H1 (cell line): ENCODE results near the gene RPS6KA2. TPM values are rescaled to one million over a fixed set of nuclear protein-coding genes. Genes with fewer than 3 reads are reported as not detected.

Experiments
- CTCF ChIA-PET: fragments of 300-600 bp; sonication (Branson Sonifier 250); formaldehyde crosslinking; loops from one replicate; lab custom pipeline; 2021; ENCODE audit not compliant: partially characterized antibody; lab: Charles Lee
- POLR2A ChIA-PET: fragments of 300-600 bp; sonication (Branson Sonifier 250); formaldehyde crosslinking; loops from one replicate; lab custom pipeline; 2021; ENCODE audit warnings: inconsistent platforms; ENCODE audit not compliant: partially characterized antibody; lab: Charles Lee
- DNase-seq, 2 experiments: peaks; one replicate each; pipeline versions ENCODE4 v3.0.0 to v3.0.0-alpha.2; 2010 to 2022; ENCODE audit warnings: low spot score in 2 of 2, low read depth in 1 of 2, mixed read lengths in 1 of 2
- FAIRE-seq: peaks from 2 replicates; lab custom pipeline; 2011; peaks lifted over from hg19 to GRCh38; lab: Jason Lieb, UNC
- H2AFZ ChIP-seq: 2 replicates; pipeline ENCODE4 v1.8.1; 2012; ENCODE audit warnings: low read length, inconsistent platforms
- H2AK5ac ChIP-seq: 2 replicates; pipeline ENCODE4 v1.6.1; 2013; ENCODE audit warnings: low read depth, low read length
- H2BK120ac ChIP-seq: replicated peaks from 2 replicates; pipeline ENCODE3; 2013; ENCODE audit warnings: low read depth, low read length, inconsistent platforms
- H2BK12ac ChIP-seq: 2 replicates; pipeline ENCODE4 v1.6.1; 2013; ENCODE audit warnings: low read depth, low read length
- H2BK15ac ChIP-seq: 2 replicates; pipeline ENCODE4 v1.6.1; 2013; ENCODE audit warnings: low read length
- H2BK20ac ChIP-seq: 2 replicates; pipeline ENCODE4 v1.6.1; 2013; ENCODE audit warnings: low read length
- H2BK5ac ChIP-seq: 2 replicates; pipeline ENCODE4 v1.6.1; 2013; ENCODE audit warnings: low read depth, low read length
- H3K14ac ChIP-seq: 2 replicates; pipeline ENCODE4 v1.6.1; 2013; ENCODE audit warnings: inconsistent platforms; ENCODE audit not compliant: insufficient read length
- H3K18ac ChIP-seq: 2 replicates; pipeline ENCODE4 v1.6.1; 2013; ENCODE audit warnings: low read length; ENCODE audit errors: extremely low read depth
- H3K23ac ChIP-seq: 2 replicates; pipeline ENCODE4 v1.6.1; 2013; ENCODE audit warnings: inconsistent platforms; ENCODE audit not compliant: insufficient read length
- H3K23me2 ChIP-seq: 2 replicates; pipeline ENCODE4 v1.6.1; 2013; ENCODE audit warnings: low read depth, low read length
- H3K27ac ChIP-seq: 2 replicates; pipeline ENCODE4 v1.6.1; 2011; ENCODE audit warnings: low read depth, low read length, inconsistent platforms
- H3K27me3 ChIP-seq, 4 experiments: replicated peaks in 1 of 4; 1 replicate in 1 of 4; 2 replicates in 3 of 4; pipeline versions ENCODE4 v1.6.1 to v1.8.1; 2011 to 2013; ENCODE audit warnings: low read length in 3 of 4, mild to moderate bottlenecking in 3 of 4, inconsistent platforms in 2 of 4, mixed read lengths in 2 of 4, moderate library complexity in 1 of 4; ENCODE audit not compliant: control insufficient read depth in 3 of 4, insufficient read depth in 3 of 4; ENCODE audit errors: extremely low read depth in 1 of 4
- H3K36me3 ChIP-seq, 4 experiments: 2 replicates each; pipeline versions ENCODE4 v1.6.1 to v1.8.1; 2011 to 2013; ENCODE audit warnings: mild to moderate bottlenecking in 4 of 4, low read length in 3 of 4, moderate library complexity in 2 of 4, control low read depth in 1 of 4, inconsistent platforms in 1 of 4; ENCODE audit not compliant: insufficient read depth in 4 of 4, control insufficient read depth in 2 of 4
- H3K4ac ChIP-seq: replicated peaks from 2 replicates; pipeline ENCODE3; 2013; ENCODE audit warnings: low read length, low read depth, mixed read lengths, inconsistent platforms; ENCODE audit not compliant: insufficient read length
- H3K4me1 ChIP-seq, 4 experiments: replicated peaks in 1 of 4; 1 replicate in 1 of 4; 2 replicates in 3 of 4; pipeline versions ENCODE4 v1.6.1 to v1.8.1; 2011 to 2013; ENCODE audit warnings: low read length in 3 of 4, inconsistent platforms in 2 of 4, mixed read lengths in 1 of 4; ENCODE audit not compliant: insufficient read depth in 4 of 4, control insufficient read depth in 3 of 4
- H3K4me2 ChIP-seq, 2 experiments: 2 replicates each; pipeline versions ENCODE4 v1.6.1 to v1.8.1; 2011 to 2013; ENCODE audit warnings: low read depth in 2 of 2, low read length in 2 of 2, control low read depth in 1 of 2, inconsistent platforms in 1 of 2, mild to moderate bottlenecking in 1 of 2; ENCODE audit not compliant: insufficient read depth in 1 of 2
- H3K4me3 ChIP-seq, 4 experiments: fragments of 200-600, 300-600 bp in 1 of 4; sonication (generic), shearing (Covaris generic), sonication (Bioruptor Twin) in 1 of 4; 2 replicates each; pipeline versions ENCODE4 v1.5.1 to v1.8.1; 2011 to 2016; ENCODE audit warnings: low read length in 4 of 4, low read depth in 3 of 4, control low read depth in 2 of 4, inconsistent platforms in 2 of 4, mild to moderate bottlenecking in 2 of 4, mixed read lengths in 1 of 4, moderate library complexity in 1 of 4; ENCODE audit not compliant: insufficient read depth in 2 of 4; ENCODE audit errors: extremely low read depth in 1 of 4
- H3K56ac ChIP-seq: replicated peaks from 2 replicates; pipeline ENCODE3; 2013; ENCODE audit warnings: low read depth, mild to moderate bottlenecking, mixed read lengths, low read length, inconsistent platforms; ENCODE audit not compliant: insufficient read length
- H3K79me1 ChIP-seq: 2 replicates; pipeline ENCODE4 v1.6.1; 2013; ENCODE audit warnings: low read depth, low read length, control low read depth
- H3K79me2 ChIP-seq, 2 experiments: 2 replicates each; pipeline versions ENCODE4 v1.6.1 to v1.8.1; 2012 to 2013; ENCODE audit warnings: low read length in 2 of 2, mild to moderate bottlenecking in 2 of 2, inconsistent platforms in 1 of 2; ENCODE audit not compliant: insufficient read depth in 2 of 2, control insufficient read depth in 1 of 2
- H3K9ac ChIP-seq, 4 experiments: replicated peaks in 1 of 4; 1 replicate in 1 of 4; 2 replicates in 3 of 4; pipeline versions ENCODE4 v1.6.1 to v1.8.1; 2011 to 2013; ENCODE audit warnings: low read depth in 3 of 4, low read length in 3 of 4, control low read depth in 2 of 4, mild to moderate bottlenecking in 2 of 4, moderate library complexity in 2 of 4, inconsistent platforms in 1 of 4; ENCODE audit errors: extremely low read depth in 1 of 4
- H3K9me3 ChIP-seq, 2 experiments: 2 replicates each; pipeline versions ENCODE4 v1.6.1 to v1.8.1; 2012 to 2013; ENCODE audit warnings: mild to moderate bottlenecking in 2 of 2, moderate library complexity in 2 of 2, control low read depth in 1 of 2, inconsistent platforms in 1 of 2, low read depth in 1 of 2, low read length in 1 of 2, mixed read lengths in 1 of 2; ENCODE audit not compliant: insufficient read depth in 2 of 2
- H4K20me1 ChIP-seq, 2 experiments: replicated peaks in 1 of 2; 2 replicates each; pipeline versions ENCODE3 to v1.8.1; 2011 to 2013; ENCODE audit warnings: inconsistent platforms in 2 of 2, low read length in 2 of 2, mild to moderate bottlenecking in 1 of 2; ENCODE audit not compliant: insufficient read depth in 2 of 2, control insufficient read depth in 1 of 2
- H4K5ac ChIP-seq: 2 replicates; pipeline ENCODE4 v1.6.1; 2013; ENCODE audit warnings: low read length, low read depth, mixed read lengths, inconsistent platforms; ENCODE audit not compliant: insufficient read length
- H4K8ac ChIP-seq: 2 replicates; pipeline ENCODE4 v1.8.0; 2013; ENCODE audit warnings: mild to moderate bottlenecking, moderate library complexity, low read length, inconsistent platforms; ENCODE audit not compliant: insufficient read depth; ENCODE audit errors: extremely low read depth
- H4K91ac ChIP-seq: replicated peaks from 2 replicates; pipeline ENCODE3; 2013; ENCODE audit warnings: low read length, mixed read lengths, inconsistent platforms; ENCODE audit not compliant: insufficient read length
- BCL11A ChIP-seq, 2 experiments: IDR thresholded peaks; one replicate each; pipeline ENCODE4 v1.6.1; 2011; ENCODE audit warnings: low read depth in 2 of 2, low read length in 2 of 2, mild to moderate bottlenecking in 2 of 2
- CBX5 ChIP-seq: fragments of 300-800, 300-1000 bp; sonication (generic); IDR thresholded peaks from 2 replicates; pipeline ENCODE4 v1.7.1; 2016; ENCODE audit warnings: antibody characterized with exemption, low read length, low read depth
- PHF8 ChIP-seq: fragments of 200-600 bp; sonication (generic); conservative IDR thresholded peaks from 2 replicates; pipeline ENCODE4 v1.7.1; 2012; ENCODE audit warnings: low read depth, mild to moderate bottlenecking, inconsistent platforms, low read length, moderate library complexity
- POU5F1 ChIP-seq: IDR thresholded peaks from 2 replicates; pipeline ENCODE4 v1.6.1; 2011; ENCODE audit warnings: low read depth, mild to moderate bottlenecking, low read length, moderate library complexity
- RXRA ChIP-seq: IDR thresholded peaks from 2 replicates; pipeline ENCODE4 v1.6.1; 2011; ENCODE audit warnings: low read depth, mild to moderate bottlenecking, low read length, moderate library complexity; ENCODE audit not compliant: insufficient read depth
- TBP ChIP-seq: IDR thresholded peaks from 2 replicates; pipeline ENCODE4 v1.6.1; 2011; ENCODE audit warnings: low read depth, low read length, improper control_type of control experiment
- ZNF274 ChIP-seq: IDR thresholded peaks from 2 replicates; pipeline ENCODE4 v1.7.0; 2012; ENCODE audit warnings: low read length, borderline replicate concordance; ENCODE audit errors: extremely low read depth
- WGBS, 2 experiments: shearing (Covaris generic) in 1 of 2; methylation state at CpG; one replicate each; pipeline versions ENCODE4 v1.1.6 to v1.1.7; 2013 to 2015; ENCODE audit warnings: low lambda C conversion rate in 2 of 2, mixed read lengths in 2 of 2, inconsistent platforms in 1 of 2, low coverage in 1 of 2, missing lambda C conversion rate in 1 of 2; ENCODE audit not compliant: insufficient replicate concordance in 2 of 2, insufficient coverage in 1 of 2, insufficient read length in 1 of 2; ENCODE audit errors: extremely low coverage in 1 of 2, missing lambda C conversion rate in 1 of 2; 5-methylcytosine and 5-hydroxymethylcytosine counted together
- polyA plus RNA-seq, 7 experiments: library from polyadenylated mRNA; depleted of rRNA in 3 of 7; stranded (reverse) in 5 of 7; unstranded in 2 of 7; fragments of >200 nt in 5 of 7; fragments of 200-250 nt in 2 of 7; gene quantifications; 1 replicate in 5 of 7; 2 replicates in 1 of 7; 4 replicates in 1 of 7; pipeline versions ENCODE4 v1.2.1 to v1.2.3, GENCODE V29; 2011 to 2013; ENCODE audit warnings: missing spikeins in 2 of 7, mixed read lengths in 2 of 7
- total RNA-seq: library from RNA; stranded (reverse); fragmentation: NEBNext Ultra II Directional; extraction: Animal tissue kit (Norgen Biotek cat#: 25700); gene quantifications from 2 replicates; pipeline ENCODE4 v1.2.1, GENCODE V29; 2021
- TF ChIP-seq, protein P1 (sequence below): IDR thresholded peaks from 2 replicates; pipeline ENCODE4 v1.6.1; 2011; ENCODE audit warnings: low read length, improper control_type of control experiment
- TF ChIP-seq, protein P2 (sequence below): IDR thresholded peaks from 2 replicates; pipeline ENCODE4 v1.6.1; 2011; ENCODE audit warnings: low read depth, mild to moderate bottlenecking, low read length; ENCODE audit not compliant: insufficient read depth

RPS6KA2 gene
- total and polyA plus RNA-seq, 2 of the 8 experiments (the other 6 are each of a cell fraction or from before 2014, with no cell fraction given) = 8.8 to 25.7 TPM

DNA sequence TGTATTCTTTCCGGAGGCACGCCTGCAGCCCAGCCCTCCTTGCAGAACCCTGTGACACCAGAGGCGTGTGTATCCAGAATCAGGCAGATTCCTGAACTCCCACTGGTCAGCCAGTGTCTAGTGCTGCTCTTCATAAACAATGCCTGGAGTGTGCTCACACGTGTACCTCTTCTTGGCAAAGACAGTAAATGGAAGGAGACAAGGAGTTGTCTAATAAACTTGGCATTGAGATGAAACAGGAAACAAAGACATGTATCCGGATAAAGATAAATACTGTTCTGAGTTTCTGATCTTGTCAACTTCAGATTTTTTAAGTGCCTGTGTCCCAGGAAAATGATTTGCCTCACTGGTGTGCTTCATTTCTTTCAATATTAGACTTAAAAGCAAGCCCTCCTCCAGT, 1.7 kb downstream of the RPS6KA2 start:
- FAIRE-seq (no peak), DNase-seq (no peak)
- Histone ChIP-seq H3K79me2 (peaks cover 4 to 43% of the 10 kb centered on the region in 2 experiments), H3K27me3 (peaks cover 0 to 31% (median 15%) of the 10 kb centered on the region in 4 experiments; a peak in 5 of 7 replicates), H4K20me1 (peaks cover 2 to 6% of the 10 kb centered on the region in 2 experiments), H4K5ac (no peak overlapping the region), H3K18ac (no peak overlapping the region), H3K36me3 (no peaks in the 10 kb centered on the region), H3K23me2 (peaks cover 7% of the 10 kb centered on the region), H3K4me3 (peak overlapping the region in 1 of 4 experiments; percentile 74; a peak in 2 of 8 replicates), H4K8ac (no peak overlapping the region), H4K91ac (no peak overlapping the region), H2BK15ac (no peak overlapping the region), H3K4ac (no peak overlapping the region), H2BK20ac (no peak overlapping the region), H3K23ac (no peak overlapping the region), H3K9me3 (no peaks in the 10 kb centered on the region), H3K9ac (no peak overlapping the region), H2BK5ac (no peak overlapping the region), H2BK120ac (no peak overlapping the region), H3K56ac (no peak overlapping the region), H2AK5ac (no peak overlapping the region), H3K4me1 (peaks cover 6 to 25% (median 14%) of the 10 kb centered on the region in 4 experiments), H2AFZ (no peak overlapping the region), H3K4me2 (peak overlapping the region; percentile 71 to 82; a peak in 2 of 4 replicates), H3K14ac (no peak overlapping the region), H3K27ac (no peak overlapping the region), H3K79me1 (peaks cover 3% of the 10 kb centered on the region; the same call in 1 of the 2 replicates), H2BK12ac (0 out of 2 replicates have a peak overlapping the region, but pooled peaks have one; percentile 3)
- WGBS, 2 experiments = 69% methylated on average over 5 of the region's 5 CpGs; no CpG with 5 or more reads in 1 of the 2 experiments
- POLR2A ChIA-PET = interaction anchor here (1.0 to 2.7 kb wide), 2 partner anchors 13 to 131 kb away, joined by 3 to 19 read pairs; no protein-coding TSS in a partner anchor
- CTCF ChIA-PET = interaction anchor here (1.2 kb wide), 1 partner anchor 12 kb away, joined by 4 read pairs; no protein-coding TSS in a partner anchor
- TF ChIP-seq TBP (no peak), BCL11A (IDR thresholded peaks at IDR 0.05; ENCODE audit: low read depth in 2 of 2, low read length in 2 of 2) (no peak), CBX5 (no peak), RXRA (no peak), PHF8 (no peak), ZNF274 (no peak), POU5F1 (no peak)
- TF ChIP-seq, protein P1, sequence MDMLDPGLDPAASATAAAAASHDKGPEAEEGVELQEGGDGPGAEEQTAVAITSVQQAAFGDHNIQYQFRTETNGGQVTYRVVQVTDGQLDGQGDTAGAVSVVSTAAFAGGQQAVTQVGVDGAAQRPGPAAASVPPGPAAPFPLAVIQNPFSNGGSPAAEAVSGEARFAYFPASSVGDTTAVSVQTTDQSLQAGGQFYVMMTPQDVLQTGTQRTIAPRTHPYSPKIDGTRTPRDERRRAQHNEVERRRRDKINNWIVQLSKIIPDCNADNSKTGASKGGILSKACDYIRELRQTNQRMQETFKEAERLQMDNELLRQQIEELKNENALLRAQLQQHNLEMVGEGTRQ = no peak
- TF ChIP-seq, protein P2, sequence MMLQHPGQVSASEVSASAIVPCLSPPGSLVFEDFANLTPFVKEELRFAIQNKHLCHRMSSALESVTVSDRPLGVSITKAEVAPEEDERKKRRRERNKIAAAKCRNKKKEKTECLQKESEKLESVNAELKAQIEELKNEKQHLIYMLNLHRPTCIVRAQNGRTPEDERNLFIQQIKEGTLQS = no peak
